IgD-negative memory B cell (primary cell): ENCODE data around the gene CD300LD. TPM values are rescaled to one million over a fixed set of nuclear protein-coding genes. Genes with fewer than 3 reads are reported as not detected.
A peak's percentile ranks its signal among the peaks of the same experiment; 100 is the strongest.

Source experiments
- H3K27ac Mint-ChIP-seq, 3 donors: one replicate each; pipeline ENCODE4 v1.8.0; 2020 to 2022; ENCODE audit warnings: mild to moderate bottlenecking in 3 of 3, mixed read lengths in 3 of 3, moderate library complexity in 1 of 3
- H3K27me3 Mint-ChIP-seq: one replicate; pipeline ENCODE4 v1.8.0; 2021; ENCODE audit warnings: mixed read lengths
- H3K36me3 Mint-ChIP-seq: one replicate; pipeline ENCODE4 v1.8.0; 2020; ENCODE audit warnings: mild to moderate bottlenecking, mixed read lengths
- H3K4me1 Mint-ChIP-seq, 3 donors: one replicate each; pipeline ENCODE4 v1.8.0; 2020 to 2022; ENCODE audit warnings: mixed read lengths in 3 of 3, mild to moderate bottlenecking in 1 of 3
- H3K4me3 Mint-ChIP-seq, 4 donors: one replicate each; pipeline ENCODE4 v1.8.0; 2020 to 2022; ENCODE audit warnings: mild to moderate bottlenecking in 4 of 4, mixed read lengths in 4 of 4, moderate library complexity in 3 of 4
- H3K9me3 Mint-ChIP-seq, 3 donors: one replicate each; pipeline ENCODE4 v1.8.0; 2020 to 2021; ENCODE audit warnings: mixed read lengths in 3 of 3, mild to moderate bottlenecking in 1 of 3
- polyA plus RNA-seq: library from polyadenylated mRNA; unstranded; fragments of 300-500 nt; fragmentation: Illumina TruSeq; gene quantifications from one replicate; pipeline ENCODE4 v1.2.3, GENCODE V29; 2021

CD300LD gene
- polyA plus RNA-seq, 1 donor from 2014 or later: not detected

DNA sequence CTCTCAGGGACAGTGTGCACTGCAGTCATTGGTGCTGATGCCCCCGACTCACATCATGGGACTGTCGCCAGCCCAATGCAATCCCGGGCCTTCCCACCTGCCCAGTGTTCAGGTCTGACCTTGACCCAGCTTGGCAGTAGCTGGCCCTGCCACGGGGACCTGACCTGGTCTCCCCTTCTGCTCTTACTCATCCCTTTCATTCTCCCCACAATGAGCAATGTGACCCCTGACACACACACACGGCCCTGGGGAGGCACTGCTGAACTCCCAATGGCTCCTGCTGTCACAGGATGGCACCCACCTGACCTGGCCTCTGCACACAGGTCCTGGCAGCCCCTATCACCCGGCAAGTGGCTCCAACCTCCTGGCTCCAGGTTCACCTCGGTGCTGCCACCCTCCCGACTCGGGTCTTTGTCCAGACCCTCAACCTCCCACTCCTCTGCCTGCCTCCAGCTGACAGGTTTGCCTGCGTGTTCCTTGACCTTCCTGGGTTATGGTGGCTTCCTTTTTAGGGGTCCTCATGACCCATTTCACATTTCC lies 52.7 kb downstream of the CD300LD start:
- H3K4me1 Mint-ChIP-seq: no peaks in the 10 kb centered on the region
- H3K9me3 Mint-ChIP-seq: peaks cover 0 to 2% (median 0%) of the 10 kb centered on the region in 3 donors
- H3K4me3 Mint-ChIP-seq: no peak overlapping the region
- H3K36me3 Mint-ChIP-seq: no peaks in the 10 kb centered on the region
- H3K27ac Mint-ChIP-seq: peak overlapping the region in 1 of 3 donors; percentile 54
- H3K27me3 Mint-ChIP-seq: peaks cover 3% of the 10 kb centered on the region

DNA sequence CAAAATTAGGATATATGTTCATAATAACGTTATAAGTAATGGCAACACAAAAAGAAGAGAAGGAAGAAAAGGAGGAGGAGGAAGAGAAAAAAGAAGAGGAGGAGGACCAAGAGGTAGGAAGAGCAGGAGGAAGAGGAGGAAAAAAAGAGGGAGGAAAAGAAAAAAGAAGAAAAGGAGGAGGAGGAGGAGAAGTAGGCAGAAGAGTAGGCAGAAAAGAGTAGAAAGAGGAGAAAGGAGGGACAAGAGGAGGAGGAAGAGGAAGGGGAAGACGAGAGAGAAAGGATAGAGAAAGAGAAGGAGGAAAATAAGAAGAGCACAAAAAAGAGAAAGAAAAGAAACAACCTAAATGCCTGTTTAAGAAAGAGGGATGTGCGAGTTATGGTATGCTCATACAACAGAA lies 55.2 kb downstream of the CD300LD start:
- Mint-ChIP-seq H3K4me1 (peaks cover 5 to 9% (median 5%) of the 10 kb centered on the region in 3 donors), H3K9me3 (peaks cover 0 to 2% (median 0%) of the 10 kb centered on the region in 3 donors), H3K27ac (no peak overlapping the region), H3K36me3 (no peaks in the 10 kb centered on the region), H3K27me3 (peaks cover 5% of the 10 kb centered on the region), H3K4me3 (no peak overlapping the region)

DNA sequence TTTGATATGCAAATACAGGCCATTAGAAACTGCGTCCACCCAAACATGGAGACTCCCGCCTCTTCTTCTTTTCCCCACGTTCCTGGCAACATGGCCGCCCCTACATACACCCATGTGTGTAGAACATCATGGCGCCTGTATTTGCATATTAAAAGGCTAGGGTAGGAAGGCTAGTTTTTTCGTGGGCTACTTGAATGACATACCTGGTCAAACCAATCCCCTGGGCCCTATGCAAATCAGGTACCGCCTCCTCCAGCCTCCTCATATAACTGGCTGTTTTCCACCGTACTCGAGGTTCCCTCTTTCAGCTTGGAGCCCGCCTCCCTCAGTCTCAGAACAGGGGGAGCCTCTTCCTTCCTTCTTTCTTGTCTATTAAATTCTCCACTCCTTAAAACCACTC lies 60.0 kb downstream of the CD300LD start:
- Mint-ChIP-seq H3K27ac (peak overlapping the region in 1 of 3 donors; percentile 80), H3K36me3 (no peaks in the 10 kb centered on the region), H3K9me3 (no peaks in the 10 kb centered on the region), H3K4me3 (peak overlapping the region in 2 of 4 donors; percentile 44 to 80), H3K27me3 (peaks cover 5% of the 10 kb centered on the region), H3K4me1 (peaks cover 16 to 22% (median 17%) of the 10 kb centered on the region in 3 donors)

DNA sequence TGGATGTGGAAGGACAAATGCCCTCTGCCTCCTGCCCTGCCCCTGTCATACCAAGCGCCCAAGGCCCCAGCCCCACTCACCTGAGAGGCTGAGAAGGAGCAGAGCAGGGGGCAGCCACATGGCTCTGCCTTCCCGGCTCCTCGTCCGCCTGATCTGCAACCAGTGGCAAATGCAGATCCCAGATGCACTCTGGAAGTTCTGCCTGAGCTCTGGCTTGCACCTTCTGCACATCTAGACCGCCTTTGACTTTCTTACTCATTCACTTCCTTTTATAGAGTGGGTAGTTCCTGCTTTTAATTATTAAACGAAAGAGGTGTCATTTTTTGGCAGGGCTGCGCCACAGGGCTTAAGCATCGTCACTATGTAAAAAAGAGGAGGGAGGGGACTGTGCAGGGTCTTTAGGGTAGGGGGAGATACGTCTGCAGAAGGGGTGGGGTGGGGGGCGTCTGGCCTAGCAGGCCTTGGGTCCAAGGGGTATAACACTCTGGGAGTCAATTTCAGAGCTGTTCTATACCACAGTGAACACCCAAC lies 60.8 kb downstream of the CD300LD start, which contains the start of gene CD300LB:
Gene CD300LB (minus strand): TSS at position 245 of the 531 bp plus-strand sequence. CDS start 125 bp downstream, at position 120.
- peaks cover 0 to 1% (median 0%) of the 10 kb centered on the region in 3 donors for H3K9me3 Mint-ChIP-seq
- H3K4me3 Mint-ChIP-seq: peak within 1 kb of the TSS in 3 of 4 donors; percentile 9 to 80 (median 39)
- no peaks in the 10 kb centered on the region for H3K36me3 Mint-ChIP-seq
- H3K4me1 Mint-ChIP-seq: peaks cover 16 to 22% (median 17%) of the 10 kb centered on the region in 3 donors
- H3K27ac Mint-ChIP-seq: peak within 1 kb of the TSS in 1 of 3 donors; percentile 80
- H3K27me3 Mint-ChIP-seq: peaks cover 5% of the 10 kb centered on the region

DNA sequence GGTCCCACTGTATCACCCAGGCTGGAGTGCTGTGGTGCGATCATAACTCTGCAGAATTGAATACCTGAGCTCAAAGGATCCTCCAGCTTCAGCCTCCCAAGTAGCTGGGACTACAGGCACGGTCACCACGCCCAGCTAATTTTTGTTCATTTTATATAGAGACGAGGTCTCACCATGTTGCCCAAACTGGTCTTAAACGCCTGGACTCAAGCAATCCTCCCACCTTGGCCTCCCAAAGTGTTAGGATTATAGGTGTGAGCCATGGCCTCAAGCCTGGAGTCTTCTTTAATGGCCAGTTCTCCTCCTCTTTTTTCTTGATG lies 61.3 kb downstream of the CD300LD start:
- Mint-ChIP-seq H3K4me3 (peak overlapping the region in 1 of 4 donors; percentile 70), H3K27me3 (peaks cover 5% of the 10 kb centered on the region), H3K4me1 (peaks cover 16 to 22% (median 17%) of the 10 kb centered on the region in 3 donors)

More for the DNA sequence above, 61.3 kb downstream of the CD300LD start:
- Mint-ChIP-seq H3K27ac (no peak overlapping the region), H3K36me3 (no peaks in the 10 kb centered on the region), H3K9me3 (peaks cover 0 to 1% (median 0%) of the 10 kb centered on the region in 3 donors)

Other genes starting within 250 kb of the CD300LD start
- gene BTBD17, start 230.4 kb downstream of the CD300LD start, polyA plus RNA-seq: not detected
- gene GPR142, start 224.8 kb downstream of the CD300LD start, polyA plus RNA-seq: not detected
- gene GPRC5C, start 160.2 kb downstream of the CD300LD start, polyA plus RNA-seq: 0.18 TPM
- 28.0 TPM for gene CD300A, start 125.6 kb downstream of the CD300LD start, polyA plus RNA-seq
- gene CD300LB, start 60.8 kb downstream of the CD300LD start, polyA plus RNA-seq: not detected
- gene CD300C, start 46.2 kb downstream of the CD300LD start, polyA plus RNA-seq: 1.6 TPM
- 0.61 TPM for gene CD300H, start 24.8 kb downstream of the CD300LD start, polyA plus RNA-seq
- 0.11 TPM for gene CD300E, start 31.5 kb upstream of the CD300LD start, polyA plus RNA-seq
- gene CD300LF, start 120.6 kb upstream of the CD300LD start, polyA plus RNA-seq: not detected
- gene RAB37, start 145.0 kb upstream of the CD300LD start, polyA plus RNA-seq: 76.5 TPM
- gene NHERF1, start 156.3 kb upstream of the CD300LD start, polyA plus RNA-seq: 177 TPM
- gene NAT9, start 184.1 kb upstream of the CD300LD start, polyA plus RNA-seq: 24.5 TPM